ENCODE data around the gene HTR3A.

DNA sequence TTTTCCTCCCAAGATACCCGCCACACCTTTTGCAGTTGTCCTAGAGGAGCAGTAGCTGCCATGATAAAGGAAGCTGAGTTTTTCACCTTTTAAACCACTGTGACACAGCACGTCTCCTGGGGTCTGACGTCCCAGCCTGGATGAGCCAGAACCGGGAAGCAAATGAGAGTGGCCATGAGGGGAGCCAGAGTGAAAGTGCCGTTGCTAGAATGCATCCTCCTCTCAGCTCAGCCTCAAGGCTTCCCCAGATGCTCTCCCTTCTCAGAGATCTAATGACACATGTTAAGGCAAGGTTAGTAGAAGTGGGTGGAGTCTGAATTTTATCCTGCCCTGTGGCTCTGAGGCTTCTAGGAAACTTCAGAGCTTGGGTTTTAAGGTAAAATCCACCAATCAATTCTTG is 23.4 kb upstream of the HTR3A start:
- TF ChIP-seq YEATS2 (CRISPR knock-in tag; IDR thresholded peaks at IDR 0.05; ENCODE audit: borderline replicate concordance) = no peak
- TF ChIP-seq ZNF446 (CRISPR knock-in tag; IDR thresholded peaks at IDR 0.05) = no peak
- no peak for TF ChIP-seq SMC3 (IDR thresholded peaks at IDR 0.05; ENCODE audit: low read length)
- TF ChIP-seq POLR2AphosphoS5 (IDR thresholded peaks at IDR 0.05; ENCODE audit: low read depth, low read length) = no peak
- TF ChIP-seq CEBPG (CRISPR knock-in tag; IDR thresholded peaks at IDR 0.05) = no peak
- TF ChIP-seq, protein P1, sequence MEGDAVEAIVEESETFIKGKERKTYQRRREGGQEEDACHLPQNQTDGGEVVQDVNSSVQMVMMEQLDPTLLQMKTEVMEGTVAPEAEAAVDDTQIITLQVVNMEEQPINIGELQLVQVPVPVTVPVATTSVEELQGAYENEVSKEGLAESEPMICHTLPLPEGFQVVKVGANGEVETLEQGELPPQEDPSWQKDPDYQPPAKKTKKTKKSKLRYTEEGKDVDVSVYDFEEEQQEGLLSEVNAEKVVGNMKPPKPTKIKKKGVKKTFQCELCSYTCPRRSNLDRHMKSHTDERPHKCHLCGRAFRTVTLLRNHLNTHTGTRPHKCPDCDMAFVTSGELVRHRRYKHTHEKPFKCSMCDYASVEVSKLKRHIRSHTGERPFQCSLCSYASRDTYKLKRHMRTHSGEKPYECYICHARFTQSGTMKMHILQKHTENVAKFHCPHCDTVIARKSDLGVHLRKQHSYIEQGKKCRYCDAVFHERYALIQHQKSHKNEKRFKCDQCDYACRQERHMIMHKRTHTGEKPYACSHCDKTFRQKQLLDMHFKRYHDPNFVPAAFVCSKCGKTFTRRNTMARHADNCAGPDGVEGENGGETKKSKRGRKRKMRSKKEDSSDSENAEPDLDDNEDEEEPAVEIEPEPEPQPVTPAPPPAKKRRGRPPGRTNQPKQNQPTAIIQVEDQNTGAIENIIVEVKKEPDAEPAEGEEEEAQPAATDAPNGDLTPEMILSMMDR (CRISPR knock-in tag; IDR thresholded peaks at IDR 0.05) = no peak

All from HepG2 (cell line).